Activated T-helper 9 cell treated with anti-CD3 and anti-CD28 coated beads, Interleukin-2, amount 50 U/mL, for 16 hours (primary cell): Measurements from ENCODE around the gene HNMT.
"Not testable (repeated sequence)": the region's sequence is repeated elsewhere in the genome, so short reads cannot be mapped to it uniquely, and the experiment has no call there.

Experiments
- DNase-seq: peaks from one replicate; pipeline ENCODE4 v3.0.0-alpha.2; 2020; ENCODE audit warnings: low read depth

Gene HNMT

GRCh38 chr2:138043588-138043987 lies 79.3 kb downstream of the HNMT start:
- not testable (repeated sequence) for DNase-seq

DNA sequence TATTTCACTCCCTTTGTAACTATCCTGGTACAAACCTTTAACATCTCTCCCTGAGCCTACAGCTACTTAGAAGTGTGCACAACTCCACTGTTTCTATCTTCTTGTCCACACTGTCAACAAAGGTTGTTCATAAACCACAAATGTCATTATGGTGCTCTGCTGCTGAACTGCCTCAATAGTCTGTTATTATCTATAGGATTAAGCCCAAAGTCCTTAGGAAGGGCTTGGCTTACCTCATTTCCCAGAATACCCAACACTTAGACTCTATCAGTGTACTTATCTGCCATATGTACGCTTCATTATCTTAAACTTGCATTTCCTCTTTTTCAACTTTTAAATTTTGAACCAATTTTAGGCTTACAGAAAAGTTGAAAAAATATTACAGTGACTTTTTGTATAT lies 94.2 kb downstream of the HNMT start:
- DNase-seq, result no peak

DNA sequence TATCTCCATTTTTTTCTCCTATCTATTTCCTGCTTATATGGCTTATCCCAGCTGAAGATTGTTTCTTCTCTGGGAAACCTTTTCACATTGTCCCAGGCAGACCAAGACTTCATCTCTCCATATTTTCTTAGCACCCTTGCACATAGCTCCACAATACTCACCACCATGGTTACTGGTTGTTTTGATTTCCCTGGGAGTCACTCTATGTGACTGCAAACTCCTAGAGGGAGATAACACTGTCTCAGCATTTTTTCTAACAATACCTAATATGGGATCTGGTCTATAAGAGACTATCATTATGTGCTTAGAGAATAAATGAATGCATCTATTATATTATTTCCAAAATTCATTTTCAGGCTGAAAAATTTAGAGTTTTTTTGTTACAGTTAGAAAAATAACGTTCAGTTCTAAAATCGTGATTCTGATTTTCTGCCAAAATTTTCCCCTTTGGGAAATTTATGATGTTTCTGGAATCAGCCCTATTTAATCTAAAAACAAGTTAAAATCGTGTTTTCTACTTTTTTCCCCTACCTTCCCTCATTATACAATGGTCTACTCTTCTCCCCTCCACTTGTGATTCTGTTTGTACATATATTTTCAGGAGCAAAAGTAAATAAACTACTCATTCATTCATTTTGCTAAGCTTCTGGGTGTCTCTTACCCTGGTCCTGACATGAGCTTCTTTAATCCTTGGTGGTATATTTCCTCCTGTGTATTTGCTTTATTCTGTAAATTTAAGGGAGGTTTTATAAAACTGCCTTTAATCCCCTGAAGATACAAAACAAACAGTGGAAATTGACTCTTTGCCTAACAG lies 95.4 kb downstream of the HNMT start:
- DNase-seq, result no peak

DNA sequence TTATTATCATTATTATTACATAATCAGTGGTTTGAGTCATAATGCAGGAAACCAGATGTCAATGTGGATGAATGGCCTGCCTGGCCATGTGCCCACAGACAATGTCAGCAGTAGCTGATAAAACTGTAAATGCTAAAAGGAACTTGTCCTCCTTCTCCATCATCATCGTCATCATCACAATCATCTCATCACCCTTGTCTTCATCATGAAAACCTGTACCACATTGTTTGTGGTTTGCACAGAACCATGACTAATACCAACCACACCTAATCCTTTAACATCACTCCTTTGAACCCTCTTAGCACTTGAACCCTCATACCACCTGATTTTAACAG lies 96.0 kb downstream of the HNMT start:
- no peak for DNase-seq

DNA sequence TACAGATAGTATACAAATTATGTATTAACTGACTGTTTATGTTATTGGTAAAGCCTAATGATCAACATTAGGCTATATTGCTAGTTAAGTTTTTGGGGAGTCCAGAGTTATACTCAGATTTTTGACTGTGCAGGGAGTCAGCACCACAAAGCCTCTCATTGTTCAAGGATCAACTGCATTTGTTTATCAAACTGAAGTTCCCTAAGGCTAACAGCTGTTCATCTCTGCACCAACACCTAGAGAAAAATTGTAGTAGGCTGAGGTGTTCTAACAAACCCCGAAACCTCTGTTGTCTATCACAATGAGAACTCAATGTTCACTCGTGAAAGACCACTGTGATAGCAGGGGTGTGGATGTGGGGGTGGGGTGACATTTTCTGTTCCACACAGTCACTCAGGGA lies 97.7 kb downstream of the HNMT start:
- no peak for DNase-seq

- DNase-seq, result no peak
These were observed 98.9 kb downstream of the HNMT start for GRCh38 chr2:138063181-138063580.
